IPS-18c (cell line): Measurements from ENCODE around the gene ALOX5.

Experiments
- H3K4me3 ChIP-seq: 2 replicates; pipeline ENCODE4 v1.7.0; 2013; ENCODE audit warnings: low read depth, mild to moderate bottlenecking, low read length, moderate library complexity; ENCODE audit not compliant: insufficient read depth
- H3K9me3 ChIP-seq: one replicate; pipeline ENCODE4 v1.6.1; 2013; ENCODE audit warnings: mild to moderate bottlenecking, low read length, moderate library complexity; ENCODE audit not compliant: control insufficient read depth, insufficient read depth

ALOX5 gene

DNA sequence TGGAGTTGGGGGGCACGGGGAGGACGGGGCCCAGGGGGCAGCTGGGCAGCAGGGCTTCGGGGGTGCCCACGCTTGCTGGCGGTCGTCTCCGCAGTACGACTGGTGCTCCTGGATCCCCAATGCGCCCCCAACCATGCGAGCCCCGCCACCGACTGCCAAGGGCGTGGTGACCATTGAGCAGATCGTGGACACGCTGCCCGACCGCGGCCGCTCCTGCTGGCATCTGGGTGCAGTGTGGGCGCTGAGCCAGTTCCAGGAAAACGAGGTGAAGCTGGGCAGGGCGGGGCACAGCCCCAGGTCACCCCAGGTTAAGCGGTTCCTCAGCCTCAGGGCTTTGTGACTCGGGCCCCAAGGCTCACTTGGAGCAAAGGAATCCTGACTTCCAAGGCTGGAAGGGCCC, 70.0 kb downstream of the ALOX5 start:
- H3K4me3 ChIP-seq: no peak overlapping the region
- H3K9me3 ChIP-seq: no peaks in the 10 kb centered on the region

DNA sequence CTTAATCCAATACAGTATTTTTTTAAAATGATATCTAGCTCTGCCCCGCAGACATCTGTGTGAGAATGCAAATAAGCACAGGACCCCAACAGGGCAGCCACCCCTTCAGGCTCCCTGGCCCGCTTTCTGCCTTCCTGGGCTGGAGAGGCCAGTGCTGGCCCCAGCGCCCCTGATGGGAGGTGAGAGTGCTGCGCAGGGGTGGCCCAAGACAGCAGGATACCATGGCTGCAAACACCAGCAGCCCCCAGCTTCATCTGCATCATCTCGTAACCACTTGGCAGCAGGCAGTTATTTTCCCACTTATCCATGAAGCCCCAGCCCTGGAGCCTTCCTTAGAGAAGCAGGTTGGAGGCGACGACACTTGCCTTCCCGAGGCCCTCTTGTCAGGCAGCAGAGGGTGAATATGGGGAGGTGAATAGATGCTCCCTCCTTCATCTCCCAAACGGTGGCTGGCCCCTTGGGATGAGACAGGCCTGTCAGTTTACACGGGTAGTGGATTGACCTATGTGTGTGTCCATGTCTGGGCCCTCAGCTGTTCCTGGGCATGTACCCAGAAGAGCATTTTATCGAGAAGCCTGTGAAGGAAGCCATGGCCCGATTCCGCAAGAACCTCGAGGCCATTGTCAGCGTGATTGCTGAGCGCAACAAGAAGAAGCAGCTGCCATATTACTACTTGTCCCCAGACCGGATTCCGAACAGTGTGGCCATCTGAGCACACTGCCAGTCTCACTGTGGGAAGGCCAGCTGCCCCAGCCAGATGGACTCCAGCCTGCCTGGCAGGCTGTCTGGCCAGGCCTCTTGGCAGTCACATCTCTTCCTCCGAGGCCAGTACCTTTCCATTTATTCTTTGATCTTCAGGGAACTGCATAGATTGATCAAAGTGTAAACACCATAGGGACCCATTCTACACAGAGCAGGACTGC, 71.2 kb downstream of the ALOX5 start:
- H3K9me3 ChIP-seq: no peaks in the 10 kb centered on the region

DNA sequence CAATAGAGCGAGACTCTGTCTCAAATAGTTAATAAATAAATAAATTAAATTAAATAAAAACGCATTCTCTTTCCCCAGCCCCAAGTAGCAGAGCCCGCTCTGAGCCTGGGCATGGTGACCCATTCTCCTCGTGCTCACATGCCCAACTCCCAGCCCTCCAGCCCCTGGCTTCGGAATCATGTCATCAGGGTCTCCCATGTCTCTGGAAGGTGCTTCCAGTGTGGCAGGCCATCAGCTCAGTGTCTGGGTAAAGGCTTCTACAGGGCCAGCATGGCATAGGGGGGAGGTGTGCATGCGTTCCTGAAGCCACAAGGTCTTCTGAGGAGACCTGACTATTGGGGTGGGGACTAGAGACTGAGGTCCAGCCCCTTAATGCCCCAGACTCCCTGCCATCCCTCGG, 72.8 kb downstream of the ALOX5 start:
- Histone ChIP-seq H3K4me3 (no peak overlapping the region), H3K9me3 (no peaks in the 10 kb centered on the region)

More for the DNA sequence above, 71.2 kb downstream of the ALOX5 start:
- no peak overlapping the region for H3K4me3 ChIP-seq

DNA sequence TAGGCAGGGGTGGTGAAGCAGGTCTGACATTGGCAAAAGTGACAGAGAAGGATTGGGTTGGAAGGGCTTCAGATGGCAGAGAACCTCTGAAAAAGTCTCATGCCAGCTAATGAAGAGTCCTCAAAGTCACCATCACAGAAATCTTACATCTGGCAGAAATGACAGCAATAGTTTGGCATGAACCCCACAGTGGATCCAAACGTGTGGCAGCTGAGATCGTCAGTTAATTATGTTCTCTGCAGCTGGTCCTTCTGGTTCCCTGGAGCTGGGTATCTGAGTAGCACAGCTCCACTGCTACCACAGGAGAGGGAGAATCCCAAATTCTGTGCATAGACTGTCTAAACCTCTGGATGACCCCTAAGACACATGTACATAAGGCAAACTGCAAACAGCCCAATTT, 73.4 kb downstream of the ALOX5 start:
- no peak overlapping the region for H3K4me3 ChIP-seq
- no peaks in the 10 kb centered on the region for H3K9me3 ChIP-seq

DNA sequence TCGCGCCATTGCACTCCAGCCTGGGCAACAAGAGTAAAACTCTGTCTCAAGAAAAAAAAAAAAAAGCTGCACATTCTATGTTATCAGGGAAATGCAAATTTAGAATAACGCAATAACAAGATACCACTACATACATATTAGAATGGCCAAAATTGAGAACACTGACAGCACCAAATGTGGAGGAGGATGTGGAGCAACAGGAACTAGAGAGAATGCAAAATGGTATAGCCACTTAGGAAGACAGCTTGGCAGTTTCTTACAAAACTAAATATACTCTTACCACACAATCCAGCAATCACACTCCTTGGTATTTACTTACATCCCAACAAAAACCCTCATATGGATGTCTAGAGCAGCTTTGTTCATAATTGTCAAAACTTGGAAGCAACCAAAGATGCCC, 76.8 kb downstream of the ALOX5 start:
- Histone ChIP-seq H3K9me3 (no peaks in the 10 kb centered on the region), H3K4me3 (no peak overlapping the region)

DNA sequence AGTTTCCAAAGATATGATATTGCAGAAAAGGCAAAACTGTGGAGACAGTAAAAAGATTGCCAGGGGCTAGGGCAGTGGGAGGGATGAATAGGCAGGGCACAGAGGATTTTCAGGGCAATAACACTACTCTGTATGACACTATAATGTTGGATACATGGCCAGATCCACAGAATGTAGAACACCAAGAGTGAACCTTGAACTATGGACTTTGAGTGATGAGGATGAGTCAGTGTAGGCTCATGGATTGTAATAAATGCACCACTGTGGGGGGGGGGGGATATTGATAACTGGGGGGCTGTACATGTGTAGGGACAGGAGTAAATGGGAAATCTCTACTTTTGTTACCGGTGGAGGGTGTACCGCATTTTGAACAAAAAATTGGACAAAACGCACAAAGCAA, 77.4 kb downstream of the ALOX5 start:
- Histone ChIP-seq H3K9me3 (no peaks in the 10 kb centered on the region), H3K4me3 (no peak overlapping the region)

DNA sequence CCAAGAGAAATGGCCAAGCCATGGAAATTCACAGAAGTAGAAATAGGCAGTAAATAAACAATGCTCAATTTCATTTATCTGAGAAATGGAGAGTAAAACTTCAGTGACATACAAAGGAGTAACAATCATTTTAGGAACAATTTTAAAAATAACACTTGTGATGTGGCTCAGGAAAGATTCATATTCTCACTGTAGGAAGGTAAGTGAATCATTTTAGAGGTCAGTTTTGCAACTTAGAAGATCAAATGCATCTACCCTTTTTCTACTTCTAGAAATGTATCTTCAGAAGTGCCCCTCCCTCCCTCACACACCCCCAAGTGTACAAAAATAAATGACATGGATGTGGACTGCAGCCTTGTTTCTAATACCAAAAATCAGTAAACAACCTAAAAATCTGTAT, 78.3 kb downstream of the ALOX5 start:
- H3K9me3 ChIP-seq: no peaks in the 10 kb centered on the region
- no peak overlapping the region for H3K4me3 ChIP-seq

DNA sequence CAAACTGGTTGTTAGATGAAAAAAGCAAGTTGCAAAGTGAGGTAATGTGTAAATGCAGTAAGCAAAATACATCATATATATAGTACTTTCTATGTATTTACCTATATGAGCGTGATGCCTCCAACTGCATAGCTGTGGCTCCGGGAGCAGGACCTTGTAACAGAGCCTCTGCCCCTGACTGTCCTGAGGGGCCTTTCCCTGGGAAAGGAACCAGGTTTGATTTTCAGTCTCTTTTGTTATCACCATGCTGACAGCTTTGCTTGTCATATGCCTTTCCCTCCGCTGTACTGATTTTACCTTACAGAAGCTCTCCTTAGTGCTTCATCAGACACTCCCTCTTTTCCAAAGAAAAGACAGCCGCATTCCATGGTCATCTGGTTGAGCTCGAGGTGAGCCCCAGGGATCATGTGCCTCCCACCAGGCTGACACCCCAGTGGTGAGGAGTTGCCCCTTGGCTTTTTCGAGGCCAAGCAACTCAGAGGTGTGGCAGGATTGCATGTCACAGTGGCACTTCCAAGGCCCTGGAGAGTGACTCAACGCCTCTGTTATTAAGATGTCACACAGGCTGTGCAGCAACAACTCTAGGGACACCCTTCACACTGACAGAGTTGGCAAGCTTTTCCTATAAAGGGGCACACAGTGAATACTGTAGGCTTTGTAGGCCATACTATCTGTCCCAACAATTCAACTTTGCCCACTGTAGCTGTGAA, 78.9 kb downstream of the ALOX5 start:
- Histone ChIP-seq H3K9me3 (no peaks in the 10 kb centered on the region), H3K4me3 (no peak overlapping the region)

DNA sequence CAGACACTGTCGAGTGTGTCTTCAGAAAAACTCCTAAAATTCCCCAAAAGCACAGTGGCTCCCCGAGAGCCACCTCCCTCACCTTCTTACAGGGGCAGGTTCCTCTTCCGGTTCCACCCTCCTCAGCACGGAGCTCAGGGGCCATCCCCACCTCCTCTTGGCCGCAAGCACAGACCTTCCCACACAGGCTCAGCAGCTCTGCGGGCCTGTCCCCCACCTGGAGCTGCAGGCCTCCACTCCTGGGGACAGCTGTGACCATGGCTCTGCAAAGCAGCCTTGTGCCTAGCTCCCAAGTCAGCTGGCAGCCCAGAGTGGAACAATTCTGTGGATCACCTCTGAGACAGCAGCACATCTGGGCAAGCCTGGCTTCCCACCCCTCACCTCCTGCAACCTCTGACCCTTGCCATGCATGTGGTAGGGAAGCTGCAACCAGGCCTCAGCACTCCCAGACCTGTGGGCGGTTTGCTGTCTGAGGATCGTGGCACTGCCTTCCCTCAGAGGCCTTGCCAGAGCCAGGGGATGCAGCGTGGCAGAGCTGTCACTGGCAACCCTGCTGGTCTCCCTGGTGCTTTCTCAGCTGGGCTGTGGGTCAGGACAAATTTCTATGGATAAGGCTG, 79.7 kb downstream of the ALOX5 start:
- Histone ChIP-seq H3K9me3 (no peaks in the 10 kb centered on the region), H3K4me3 (no peak overlapping the region)

DNA sequence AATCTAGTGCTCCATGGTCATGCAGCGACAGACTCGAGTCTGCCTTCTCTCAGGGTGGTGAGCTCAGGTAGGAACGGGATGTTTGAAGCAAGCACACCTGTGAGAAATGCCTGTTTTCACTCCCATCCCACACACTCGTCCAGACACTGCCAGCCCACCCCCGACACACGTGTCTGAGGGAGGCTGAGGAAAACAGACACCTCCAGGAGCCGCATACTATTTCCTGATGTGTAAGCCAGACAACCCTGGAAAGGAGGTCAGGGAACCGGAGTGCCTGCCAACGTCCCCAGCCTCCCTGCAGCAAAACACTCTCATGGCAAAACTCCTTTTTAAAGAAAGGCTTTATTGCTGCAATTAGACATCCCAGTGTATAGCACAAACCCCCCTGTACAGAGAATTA, 80.2 kb downstream of the ALOX5 start:
- H3K9me3 ChIP-seq: no peaks in the 10 kb centered on the region
- H3K4me3 ChIP-seq: no peak overlapping the region

DNA sequence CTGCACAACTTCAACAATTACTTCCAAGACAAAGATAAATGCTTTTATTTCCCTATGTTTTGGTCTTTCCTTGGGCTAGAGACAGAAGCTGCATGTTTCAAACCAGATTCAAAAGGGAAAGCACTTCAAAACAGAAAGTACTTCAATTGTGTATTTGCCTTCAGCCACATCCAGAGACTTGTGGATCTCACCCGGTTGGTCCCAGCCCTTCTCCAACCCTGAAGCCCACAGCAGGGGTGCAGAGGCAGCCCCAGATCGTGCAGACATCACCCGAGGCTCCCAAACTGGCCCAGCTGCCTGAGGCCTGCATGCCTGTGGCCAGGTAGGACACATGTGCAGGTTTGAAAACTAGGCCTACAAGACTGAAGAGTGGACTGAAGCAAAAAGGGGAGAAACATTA, 80.8 kb downstream of the ALOX5 start:
- no peak overlapping the region for H3K4me3 ChIP-seq
- no peaks in the 10 kb centered on the region for H3K9me3 ChIP-seq

DNA sequence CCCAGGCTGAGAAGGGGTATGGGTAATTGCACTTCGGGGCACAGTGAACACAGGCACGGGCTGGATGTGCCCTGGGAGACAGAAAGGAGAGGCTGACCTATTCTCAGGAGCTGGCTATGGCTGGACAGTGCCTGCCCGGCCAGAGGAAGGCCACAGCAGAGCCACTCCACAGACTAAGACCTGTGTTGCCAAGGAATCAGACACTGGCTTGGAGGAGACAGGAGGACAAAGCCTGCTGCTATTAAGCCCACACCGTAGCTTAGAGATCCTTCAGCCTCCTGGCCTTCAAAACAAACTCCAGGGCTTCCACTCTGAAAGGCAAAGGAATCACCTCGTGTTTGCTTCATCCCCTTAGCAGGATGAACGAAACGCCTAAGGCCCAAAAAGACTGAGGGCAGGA, 82.2 kb downstream of the ALOX5 start:
- Histone ChIP-seq H3K4me3 (no peak overlapping the region), H3K9me3 (no peaks in the 10 kb centered on the region)

DNA sequence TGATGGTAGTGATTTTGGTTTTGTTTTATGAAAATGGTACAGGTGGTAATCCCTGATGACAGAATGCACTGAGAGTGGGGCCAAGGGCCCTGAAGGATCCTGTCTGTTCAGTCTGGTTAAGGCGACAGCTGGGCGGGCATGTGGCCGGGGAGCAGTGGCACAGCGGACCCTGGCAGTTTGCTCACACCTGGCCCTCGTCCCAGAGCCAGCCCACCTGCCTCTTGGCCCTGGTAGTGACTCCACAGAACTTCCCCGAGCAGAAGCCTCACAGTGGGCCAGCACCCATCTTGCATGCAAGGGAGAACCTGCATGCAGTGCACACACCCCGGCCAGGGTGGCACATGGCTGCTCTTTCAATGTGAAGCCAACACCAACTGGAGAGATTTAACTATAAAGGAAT, 82.8 kb downstream of the ALOX5 start:
- Histone ChIP-seq H3K9me3 (no peaks in the 10 kb centered on the region), H3K4me3 (no peak overlapping the region)

DNA sequence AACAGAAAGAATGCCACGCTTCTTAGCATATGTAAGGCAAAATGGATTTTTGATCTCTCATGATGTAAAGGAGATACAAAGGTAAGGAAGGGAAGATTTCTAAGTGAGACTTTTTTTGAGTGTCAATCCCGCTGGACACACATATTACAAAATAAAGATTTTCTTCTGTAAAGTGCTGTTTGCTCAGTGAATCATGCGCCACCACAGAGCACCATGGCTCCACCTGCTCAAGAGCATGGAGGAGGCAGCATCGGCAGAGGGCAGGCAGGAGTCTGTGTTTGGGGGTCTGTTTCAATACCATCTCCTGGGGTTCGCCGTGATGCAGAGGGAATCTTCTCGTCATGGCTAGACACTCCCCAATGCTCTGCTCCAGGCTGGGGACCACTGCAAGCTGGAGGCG, 83.5 kb downstream of the ALOX5 start:
- Histone ChIP-seq H3K4me3 (no peak overlapping the region), H3K9me3 (no peaks in the 10 kb centered on the region)

DNA sequence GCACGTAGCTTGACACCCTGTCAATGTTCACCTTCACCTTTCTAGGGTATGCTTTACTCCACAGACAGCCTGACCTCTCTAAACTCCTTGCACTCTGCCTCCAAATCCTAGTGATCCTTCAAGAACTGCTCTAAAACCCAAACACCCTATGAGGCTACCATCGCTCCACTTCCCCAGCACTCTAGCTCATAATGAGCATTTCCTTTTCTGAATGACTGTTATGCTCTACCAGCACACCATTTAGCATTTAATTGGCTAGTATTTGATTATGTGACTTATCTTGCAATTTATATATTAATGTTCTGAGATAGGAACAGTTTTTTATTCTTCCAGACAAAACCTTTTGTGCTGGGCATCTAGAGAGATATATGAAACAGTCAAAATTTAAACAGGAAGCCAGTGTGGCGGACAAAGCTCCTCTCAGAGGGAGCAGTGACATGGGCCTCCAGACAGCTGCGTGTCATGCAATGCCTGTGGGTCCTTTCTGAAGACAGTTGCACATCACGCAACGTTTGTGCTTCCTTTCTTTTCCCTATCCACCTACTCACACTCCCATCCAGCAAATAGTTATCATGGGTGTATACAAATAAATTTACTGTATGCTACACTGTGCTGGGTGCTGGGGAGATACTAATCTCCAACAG, 86.3 kb downstream of the ALOX5 start:
- Histone ChIP-seq H3K4me3 (no peak overlapping the region), H3K9me3 (no peaks in the 10 kb centered on the region)

DNA sequence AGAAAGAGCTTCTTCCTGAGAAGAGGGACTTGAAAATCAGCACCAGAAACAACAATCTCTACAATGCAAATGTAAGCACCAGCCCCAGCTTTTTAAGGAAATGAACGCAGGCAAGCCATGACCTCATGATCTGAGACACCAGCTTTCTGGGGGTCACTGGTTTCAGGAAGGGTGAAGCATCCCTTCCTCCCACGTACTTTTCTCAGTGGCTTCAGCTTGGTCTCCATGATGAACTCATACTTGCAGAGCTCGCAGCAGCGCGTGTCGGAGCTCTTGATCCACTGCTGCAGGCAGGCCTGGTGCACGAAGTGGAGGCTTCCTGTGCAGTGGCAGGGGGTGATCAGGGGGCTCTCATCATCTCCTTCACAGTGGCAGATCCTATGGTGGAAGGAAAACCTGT, 87.0 kb downstream of the ALOX5 start:
- Histone ChIP-seq H3K9me3 (no peaks in the 10 kb centered on the region), H3K4me3 (no peak overlapping the region)

DNA sequence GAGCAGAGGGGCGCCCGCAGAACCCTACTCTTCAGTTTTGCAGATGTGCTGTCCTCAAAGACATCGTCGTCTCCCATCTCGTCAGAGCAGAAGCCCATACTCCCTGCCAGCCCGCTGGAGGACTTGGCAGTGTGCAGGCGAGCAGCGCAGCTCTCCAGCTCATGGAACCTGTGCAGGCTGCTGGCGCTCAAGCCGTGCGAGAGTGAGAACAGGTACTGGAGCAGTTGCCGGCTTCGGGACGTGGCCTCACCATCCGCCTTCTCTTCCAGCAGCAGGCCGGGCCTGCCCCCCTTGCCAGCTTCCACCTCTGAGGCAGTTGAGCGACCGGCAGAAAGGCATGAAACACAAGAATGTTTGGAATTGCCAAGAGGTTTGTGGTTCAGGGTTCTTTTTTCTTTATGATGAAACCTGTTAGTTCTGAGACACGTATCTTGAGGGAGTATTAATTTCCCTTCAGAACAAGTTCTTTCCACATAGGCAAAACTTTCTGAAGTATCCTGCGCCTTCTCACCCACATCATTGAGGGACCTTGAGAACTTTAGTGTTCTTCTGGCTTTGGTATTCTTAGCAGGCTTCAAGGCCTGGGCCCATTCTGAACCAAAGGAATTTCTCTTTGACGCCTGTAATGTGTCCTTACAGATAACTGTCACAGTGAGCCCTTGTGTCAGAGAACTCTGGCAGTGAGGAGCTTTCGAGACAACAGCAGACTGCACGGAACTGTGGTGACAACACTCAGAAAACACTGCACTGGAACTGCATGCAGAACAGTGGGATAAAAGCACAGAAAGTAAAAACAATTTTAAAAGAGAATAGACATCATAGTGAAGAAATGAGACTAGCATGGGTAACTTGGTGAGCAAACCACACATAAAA, 89.5 kb downstream of the ALOX5 start:
- H3K4me3 ChIP-seq: no peak overlapping the region
- no peaks in the 10 kb centered on the region for H3K9me3 ChIP-seq
